NK-92 (cell line): ENCODE data around the gene TPRN.

Source experiments
- DNase-seq: peaks from one replicate; lab custom pipeline; 2025; ENCODE audit not compliant: unreplicated experiment; lab: John Stamatoyannopoulos, UW

TPRN gene

DNA sequence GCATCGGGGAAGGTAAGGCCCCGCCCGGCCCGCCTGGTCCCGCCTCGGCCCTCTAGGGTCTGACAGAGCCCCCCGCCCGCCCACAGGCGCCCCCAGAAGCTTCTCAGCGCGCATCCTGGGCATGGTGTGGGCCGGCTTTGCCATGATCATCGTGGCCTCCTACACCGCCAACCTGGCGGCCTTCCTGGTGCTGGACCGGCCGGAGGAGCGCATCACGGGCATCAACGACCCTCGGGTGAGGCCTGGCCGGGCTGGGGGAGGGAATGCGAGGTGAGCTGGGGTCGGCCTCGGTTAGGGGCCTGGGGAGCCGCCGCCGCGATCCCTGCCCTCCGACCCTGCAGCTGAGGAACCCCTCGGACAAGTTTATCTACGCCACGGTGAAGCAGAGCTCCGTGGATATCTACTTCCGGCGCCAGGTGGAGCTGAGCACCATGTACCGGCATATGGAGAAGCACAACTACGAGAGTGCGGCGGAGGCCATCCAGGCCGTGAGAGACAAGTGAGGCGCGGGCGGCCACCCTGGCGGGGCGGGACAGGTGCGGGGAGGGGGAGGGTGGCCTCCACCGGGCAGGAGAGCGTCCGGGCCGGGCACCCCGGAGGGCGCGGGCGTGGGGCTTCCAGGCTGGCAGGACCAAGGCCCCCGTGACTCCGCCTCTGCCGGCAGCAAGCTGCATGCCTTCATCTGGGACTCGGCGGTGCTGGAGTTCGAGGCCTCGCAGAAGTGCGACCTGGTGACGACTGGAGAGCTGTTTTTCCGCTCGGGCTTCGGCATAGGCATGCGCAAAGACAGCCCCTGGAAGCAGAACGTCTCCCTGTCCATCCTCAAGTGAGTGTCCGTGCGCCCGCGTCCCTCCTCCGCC is 37.8 kb downstream of the TPRN start:
- DNase-seq: no peak

- no peak for DNase-seq
Measured at GRCh38 chr9:137161558-137162486, 38.7 kb downstream of the TPRN start.

- DNase-seq: no peak
Measured at GRCh38 chr9:137160716-137161557, 39.6 kb downstream of the TPRN start.

- no peak for DNase-seq
Measured at GRCh38 chr9:137160054-137160425, 40.5 kb downstream of the TPRN start.

DNA sequence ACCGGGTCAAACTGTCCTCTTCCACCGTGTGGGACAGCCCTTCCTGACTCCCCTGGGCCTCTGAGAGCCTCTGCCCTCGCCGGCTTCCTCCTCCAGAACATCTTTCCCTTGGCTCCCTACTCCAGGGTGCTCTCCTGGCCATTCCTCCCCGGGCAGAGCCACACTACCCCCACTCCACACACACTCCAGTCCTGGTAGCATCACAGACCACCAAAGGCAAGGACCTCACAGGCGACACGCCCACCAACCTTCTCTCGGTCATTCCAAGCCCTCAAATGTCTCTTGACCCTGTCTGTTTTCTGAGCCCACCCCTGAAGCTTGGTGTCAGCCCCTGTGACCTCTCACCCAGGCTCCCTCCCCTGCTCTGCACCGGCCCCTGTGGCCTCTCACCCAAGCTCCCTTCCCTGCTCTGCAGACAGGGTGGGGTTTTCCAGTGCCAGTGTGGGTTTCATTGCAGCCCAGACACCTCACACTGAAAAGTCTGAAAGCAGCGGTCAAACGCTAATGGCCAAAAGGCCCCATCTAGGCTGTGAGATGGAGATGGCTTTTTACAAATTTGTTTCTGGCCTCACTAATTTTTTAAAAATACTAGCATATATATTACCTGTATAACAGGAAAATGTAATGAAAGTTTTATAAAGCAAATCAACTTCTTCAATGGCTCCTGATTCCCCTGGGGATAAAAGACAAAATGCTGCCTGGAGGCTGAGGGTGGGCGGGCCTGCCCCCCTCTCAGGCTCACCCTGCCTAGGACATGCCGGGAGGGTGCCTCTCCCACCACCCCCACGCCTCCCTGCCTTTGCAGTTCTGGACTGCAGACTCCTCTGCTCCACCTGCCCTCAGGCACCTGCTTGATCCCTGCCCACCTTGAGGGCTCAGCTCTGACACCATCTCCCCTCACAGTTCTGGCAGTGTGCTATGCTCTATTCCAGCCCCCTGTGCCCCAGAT is 41.2 kb downstream of the TPRN start:
- DNase-seq: no peak

DNA sequence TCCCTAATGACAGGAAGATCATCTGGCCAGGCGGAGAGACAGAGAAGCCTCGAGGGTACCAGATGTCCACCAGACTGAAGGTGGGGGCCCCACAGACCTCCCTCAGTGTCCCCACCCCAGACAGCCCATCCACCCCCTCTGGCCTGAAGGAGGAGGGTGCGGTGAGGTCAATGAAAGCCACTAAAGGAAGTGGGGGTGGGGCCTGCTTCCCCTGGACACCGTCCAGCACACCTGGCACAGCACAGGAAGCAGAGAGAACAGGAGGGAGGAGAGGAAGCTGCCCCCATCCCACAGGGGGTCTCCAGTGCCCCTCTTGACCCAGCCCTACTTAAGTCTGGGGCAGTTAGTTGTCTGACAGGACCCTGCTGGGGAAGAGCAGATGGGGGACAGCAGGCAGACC is 41.9 kb downstream of the TPRN start:
- no peak for DNase-seq

- no peak for DNase-seq
Measured at GRCh38 chr9:137157618-137158415, 42.7 kb downstream of the TPRN start.

GRCh38 chr9:137156567-137157375 is 43.8 kb downstream of the TPRN start:
- DNase-seq: no peak

- no peak for DNase-seq
Measured at GRCh38 chr9:137152844-137153405, 47.6 kb downstream of the TPRN start.

GRCh38 chr9:137150617-137151457 is 49.7 kb downstream of the TPRN start:
- DNase-seq: no peak

DNA sequence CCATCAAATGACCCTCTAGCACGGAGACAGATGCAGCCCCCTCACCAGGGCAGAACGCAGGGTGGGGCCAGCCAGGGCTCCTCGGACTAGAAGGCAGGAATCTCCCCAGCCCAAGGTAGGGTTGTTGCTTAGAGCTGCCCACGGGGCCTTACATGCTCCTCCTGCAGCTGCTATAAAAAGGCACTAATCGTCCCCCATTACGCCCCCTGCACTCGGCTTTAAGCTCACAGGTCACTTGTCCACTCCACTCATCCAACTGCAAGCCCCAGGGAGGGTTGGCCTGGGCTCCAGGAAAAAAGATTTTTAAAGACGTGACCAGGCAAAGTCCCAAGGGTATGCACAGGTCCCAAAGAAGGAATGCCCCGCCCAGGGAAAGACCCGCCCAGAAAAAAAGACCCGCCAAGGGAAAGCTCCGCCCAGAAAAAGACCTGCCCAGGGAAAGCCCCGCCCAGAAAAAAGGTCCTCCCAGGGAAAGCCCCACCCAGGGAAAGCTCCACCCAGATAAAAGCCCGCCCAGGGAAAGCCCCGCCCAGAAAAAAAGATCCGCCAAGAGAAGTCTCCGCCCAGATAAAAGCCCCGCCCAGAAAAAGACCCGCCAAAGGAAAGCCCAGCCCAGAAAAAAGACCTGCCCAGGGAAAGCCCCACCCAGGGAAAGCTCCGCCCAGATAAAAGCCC is 50.5 kb downstream of the TPRN start:
- DNase-seq: no peak

- no peak for DNase-seq
Measured at GRCh38 chr9:137149363-137149762, 51.2 kb downstream of the TPRN start.

GRCh38 chr9:137148661-137149060 is 51.9 kb downstream of the TPRN start:
- no peak for DNase-seq

- no peak for DNase-seq
Measured at GRCh38 chr9:137148242-137148641, 52.3 kb downstream of the TPRN start.

DNA sequence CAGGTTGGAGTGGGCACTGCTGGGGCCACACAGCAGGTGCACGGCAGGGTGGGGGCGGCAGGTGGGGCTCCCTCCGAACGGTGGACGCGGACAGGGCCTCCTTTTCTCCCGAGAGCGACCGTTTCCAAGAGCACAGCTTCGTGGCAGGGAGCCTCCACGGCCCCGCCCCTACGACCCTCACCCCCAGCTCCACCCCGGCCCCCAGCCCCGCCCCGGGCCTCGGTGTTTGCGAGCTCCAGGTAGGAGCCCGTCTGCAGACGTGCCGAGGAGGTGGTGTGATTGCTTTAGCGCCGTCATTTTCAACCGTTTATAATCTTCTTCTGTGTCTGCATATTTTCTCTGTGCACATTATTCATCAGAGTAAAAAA is 52.8 kb downstream of the TPRN start:
- no peak for DNase-seq

GRCh38 chr9:137147091-137147792 is 53.3 kb downstream of the TPRN start:
- DNase-seq: no peak
